Right lobe of liver (tissue), 4 donors: Measurements from ENCODE around the gene ARHGAP23.

Source experiments
- CTCF ChIP-seq, 4 donors: fragments of 200-600 bp in 3 of 4; fragments of 450-650 bp in 1 of 4; IDR thresholded peaks; one replicate each; pipeline versions ENCODE4 v1.5.1 to v1.8.0; 2016 to 2022; ENCODE audit warnings: antibody characterized with exemption in 4 of 4, mild to moderate bottlenecking in 2 of 4
- POLR2A ChIP-seq: fragments of 450-650 bp; IDR thresholded peaks from one replicate; pipeline ENCODE4 v1.6.1; 2017; ENCODE audit warnings: antibody characterized with exemption, mild to moderate bottlenecking
- donor health status: DM: no; HTN: no; CAD: no.
- donor health status: DM: no; HTN: no; CAD: no.
- donor health status: DM: no; HTN: yes; CAD: no.

- TF ChIP-seq POLR2A (no peak), CTCF (IDR thresholded peaks at IDR 0.05) (no peak)
Measured at GRCh38 chr17:38559880-38560230, 131.6 kb downstream of the ARHGAP23 start.
